ENCODE measurements around the gene PDE7B.

PDE7B gene

GRCh38 chr6:136022224-136022874 is 170.8 kb downstream of the PDE7B start:
- no peak for DNase-seq (ENCODE audit: low read depth in 2 of 2, low spot score in 1 of 2)

GRCh38 chr6:136024711-136025110 is 173.2 kb downstream of the PDE7B start:
- no peak for DNase-seq (ENCODE audit: low read depth in 2 of 2, low spot score in 1 of 2)

DNA sequence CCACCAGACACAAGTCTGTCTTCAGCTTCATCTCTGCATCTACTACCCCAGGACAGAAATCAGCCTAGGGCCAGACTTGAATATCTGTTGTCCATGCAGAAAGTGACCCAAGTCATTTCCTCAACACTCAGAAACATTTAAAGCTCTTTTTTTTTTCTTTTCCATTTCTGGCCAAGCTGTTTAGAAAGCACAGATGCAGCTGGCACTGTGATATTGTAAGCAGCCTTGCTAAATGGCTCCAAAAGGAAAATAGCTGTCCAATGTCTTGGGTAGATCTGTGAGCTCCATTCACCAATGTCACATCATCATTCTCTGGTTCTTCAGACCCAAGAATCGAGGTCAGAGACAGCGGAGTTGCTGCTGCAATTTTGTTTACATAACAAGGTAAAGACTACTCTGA is 174.2 kb downstream of the PDE7B start:
- no peak for DNase-seq (ENCODE audit: low read depth in 2 of 2, low spot score in 1 of 2)

DNA sequence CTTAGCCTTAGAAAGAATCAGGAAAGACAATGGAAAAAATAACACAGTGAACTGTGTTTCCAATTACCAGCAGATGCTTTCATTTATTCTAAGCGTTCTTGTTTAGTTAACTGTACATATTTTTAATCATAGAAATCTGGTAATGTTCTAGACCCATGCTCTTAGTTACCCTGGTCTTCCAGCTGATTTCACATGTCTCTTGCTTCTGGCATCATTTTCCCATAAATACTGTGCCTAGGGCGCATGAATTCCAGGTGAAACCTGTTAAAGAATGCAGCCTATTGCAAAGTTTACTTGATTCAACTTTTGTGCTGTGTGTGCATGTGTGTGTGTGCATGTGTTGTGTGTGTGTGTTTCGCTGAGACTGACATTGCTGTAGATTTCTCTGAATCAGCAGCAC is 178.6 kb downstream of the PDE7B start:
- no peak for DNase-seq (ENCODE audit: low read depth in 2 of 2, low spot score in 1 of 2)

GRCh38 chr6:136031982-136032381 is 180.5 kb downstream of the PDE7B start:
- no peak for DNase-seq (ENCODE audit: low read depth in 2 of 2, low spot score in 1 of 2)

DNA sequence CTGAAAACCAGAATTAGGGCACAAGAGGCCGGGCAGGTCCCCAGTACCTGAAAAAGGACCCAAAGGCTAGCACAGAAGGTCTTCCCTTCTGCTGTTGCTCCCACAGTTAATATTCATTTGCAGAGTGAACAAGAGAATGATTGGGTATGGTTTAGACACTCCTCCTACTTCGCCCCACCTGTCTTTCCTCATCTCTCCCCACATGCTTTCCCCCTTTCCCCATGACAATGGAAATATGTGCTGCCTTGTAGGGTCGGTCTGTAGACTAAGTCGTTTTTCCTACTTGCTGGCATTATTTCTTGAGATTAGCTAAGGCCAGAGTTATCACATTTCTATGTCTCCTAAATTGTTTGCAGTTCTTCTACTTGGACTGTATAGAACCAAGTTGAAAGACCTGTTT is 181.9 kb downstream of the PDE7B start:
- DNase-seq (ENCODE audit: low read depth in 2 of 2, low spot score in 1 of 2): no peak

- no peak for DNase-seq (ENCODE audit: low read depth in 2 of 2, low spot score in 1 of 2)
Observed at GRCh38 chr6:136034422-136034821, 182.9 kb downstream of the PDE7B start.

- DNase-seq (ENCODE audit: low read depth in 2 of 2, low spot score in 1 of 2): no peak
Observed at GRCh38 chr6:136035378-136036070, 184.0 kb downstream of the PDE7B start.

DNA sequence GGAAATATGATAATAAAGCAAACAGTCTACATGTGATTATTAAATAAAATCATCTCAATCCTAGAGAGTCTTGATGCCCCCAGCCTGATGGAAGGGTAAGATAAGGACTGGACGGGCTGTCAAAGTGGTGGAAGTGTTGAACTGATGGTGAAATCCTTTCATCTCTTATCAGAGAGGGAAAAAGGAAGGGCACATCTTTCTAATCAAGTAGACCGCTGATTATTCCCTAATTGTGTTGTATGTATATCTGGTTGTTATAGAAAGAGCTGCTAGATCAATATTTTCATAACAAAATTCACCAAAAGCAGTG is 184.5 kb downstream of the PDE7B start:
- no peak for DNase-seq (ENCODE audit: low read depth in 2 of 2, low spot score in 1 of 2)

DNA sequence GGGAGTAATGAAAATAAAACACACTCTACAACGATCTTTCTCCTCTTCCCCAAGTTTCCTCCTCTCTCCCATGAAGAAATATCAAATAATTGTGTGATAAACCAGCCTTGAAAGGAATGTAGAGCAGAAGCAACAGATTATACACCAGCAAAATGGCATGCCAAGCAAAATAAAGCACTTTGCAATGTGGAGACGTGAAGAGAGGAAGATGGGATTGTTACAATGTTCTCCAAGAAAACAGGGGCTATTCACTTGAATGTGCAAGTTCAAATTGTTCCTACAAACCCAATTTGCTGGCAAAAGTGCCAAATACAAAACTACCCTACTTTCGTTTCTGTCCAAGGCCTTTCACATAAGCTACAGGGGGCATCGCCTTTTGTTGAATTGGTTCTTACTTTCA is 185.1 kb downstream of the PDE7B start:
- no peak for DNase-seq (ENCODE audit: low read depth in 2 of 2, low spot score in 1 of 2)

DNA sequence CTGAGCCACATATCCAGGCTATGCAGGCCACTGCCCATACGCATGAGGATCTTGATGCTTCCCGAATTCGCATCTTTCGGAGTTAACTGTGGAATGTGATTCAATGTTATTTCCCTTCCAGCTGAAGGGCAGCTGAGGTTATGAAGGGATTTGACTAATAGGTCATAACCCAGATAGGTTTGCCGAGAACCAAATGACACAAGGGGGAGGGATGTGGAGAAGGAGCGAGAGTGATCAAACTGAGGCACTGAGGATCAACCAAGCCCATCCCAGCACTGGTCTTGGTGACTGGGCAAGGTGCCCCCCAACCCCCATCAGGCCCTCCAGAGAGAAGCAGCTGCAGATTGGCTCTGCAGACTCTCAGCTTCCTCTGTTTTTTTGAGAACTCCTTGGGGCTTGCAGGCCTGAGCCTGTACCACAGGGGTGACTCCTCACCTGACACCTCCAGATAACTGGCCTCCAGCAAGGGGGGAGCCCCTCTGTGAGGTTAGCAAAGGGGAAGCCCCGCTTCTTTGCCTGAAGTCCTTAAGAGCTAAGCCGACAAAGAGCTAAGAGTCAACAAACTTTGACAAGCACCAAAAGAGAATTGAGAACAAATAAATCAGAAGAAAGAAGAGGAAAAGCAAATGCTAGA is 185.9 kb downstream of the PDE7B start:
- DNase-seq (ENCODE audit: low read depth in 2 of 2, low spot score in 1 of 2): no peak

GRCh38 chr6:136037876-136038460 is 186.5 kb downstream of the PDE7B start:
- DNase-seq (ENCODE audit: low read depth in 2 of 2, low spot score in 1 of 2): no peak

GRCh38 chr6:136038531-136038930 is 187.0 kb downstream of the PDE7B start:
- DNase-seq (ENCODE audit: low read depth in 2 of 2, low spot score in 1 of 2): no peak

DNA sequence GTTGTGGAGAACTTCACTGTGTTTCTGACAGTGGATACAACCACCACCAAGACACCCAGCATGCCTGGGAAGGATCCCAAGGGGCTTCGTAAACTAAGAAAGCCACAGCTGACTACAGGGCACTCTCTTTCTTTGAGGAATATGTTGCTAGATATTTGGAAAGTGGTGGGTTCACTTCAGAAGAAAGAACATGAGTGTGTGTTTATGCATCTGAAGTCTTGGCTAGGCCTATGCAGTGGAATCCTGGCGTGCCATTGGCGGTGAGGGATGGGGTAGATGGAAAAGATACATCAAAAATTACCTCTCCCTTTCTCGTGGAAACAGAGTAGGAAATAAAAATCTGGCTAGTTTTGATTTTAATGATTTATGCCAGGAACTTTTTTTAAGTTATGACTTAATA is 187.7 kb downstream of the PDE7B start:
- DNase-seq (ENCODE audit: low read depth in 2 of 2, low spot score in 1 of 2): no peak

GRCh38 chr6:136050475-136050874 is 199.0 kb downstream of the PDE7B start:
- no peak for DNase-seq (ENCODE audit: low read depth in 2 of 2, low spot score in 1 of 2)

GRCh38 chr6:136051140-136051775 is 199.8 kb downstream of the PDE7B start:
- no peak for DNase-seq (ENCODE audit: low read depth in 2 of 2, low spot score in 1 of 2)

DNA sequence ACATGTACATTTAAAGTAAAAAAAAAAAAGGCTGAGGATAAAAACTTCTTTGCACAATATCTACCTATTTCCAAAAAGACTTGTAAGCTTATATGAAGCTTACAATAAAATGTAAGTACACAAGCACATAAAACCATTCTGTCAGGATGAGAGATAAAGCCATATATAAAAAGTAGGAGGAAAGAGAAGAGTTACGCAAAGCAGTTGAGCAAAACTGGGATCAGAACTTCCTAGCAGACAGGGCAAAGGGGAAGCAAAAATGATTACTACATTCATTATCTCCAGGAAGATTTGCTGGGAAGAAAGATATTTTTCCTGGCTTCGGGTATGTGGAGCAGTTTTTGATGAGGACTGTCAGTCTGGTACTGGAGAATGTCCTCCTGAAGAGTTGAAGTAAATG is 200.5 kb downstream of the PDE7B start:
- no peak for DNase-seq (ENCODE audit: low read depth in 2 of 2, low spot score in 1 of 2)

GRCh38 chr6:136058852-136059251 is 207.4 kb downstream of the PDE7B start:
- DNase-seq (ENCODE audit: low read depth in 2 of 2, low spot score in 1 of 2): no peak

- no peak for DNase-seq (ENCODE audit: low read depth in 2 of 2, low spot score in 1 of 2)
Observed at GRCh38 chr6:136059308-136059707, 207.8 kb downstream of the PDE7B start.

DNA sequence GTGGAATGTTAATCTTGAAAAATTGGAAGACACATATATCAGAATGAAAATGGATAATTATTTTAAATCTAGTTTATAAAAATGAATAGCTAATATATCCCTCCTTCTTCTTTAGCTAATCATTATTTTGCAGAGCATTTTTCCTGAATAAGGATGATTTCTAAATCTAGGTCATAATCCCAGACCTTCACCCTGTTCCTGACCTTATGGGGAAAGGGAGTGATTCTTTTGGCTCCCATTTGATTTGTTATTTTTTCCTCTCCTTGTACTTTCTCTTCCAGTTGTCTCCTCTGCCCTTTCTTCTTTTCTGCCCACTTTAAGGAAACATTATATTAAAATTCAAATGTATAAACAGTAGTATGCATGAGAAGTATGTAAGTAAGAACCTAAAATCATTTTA is 208.6 kb downstream of the PDE7B start:
- no peak for DNase-seq (ENCODE audit: low read depth in 2 of 2, low spot score in 1 of 2)

DNA sequence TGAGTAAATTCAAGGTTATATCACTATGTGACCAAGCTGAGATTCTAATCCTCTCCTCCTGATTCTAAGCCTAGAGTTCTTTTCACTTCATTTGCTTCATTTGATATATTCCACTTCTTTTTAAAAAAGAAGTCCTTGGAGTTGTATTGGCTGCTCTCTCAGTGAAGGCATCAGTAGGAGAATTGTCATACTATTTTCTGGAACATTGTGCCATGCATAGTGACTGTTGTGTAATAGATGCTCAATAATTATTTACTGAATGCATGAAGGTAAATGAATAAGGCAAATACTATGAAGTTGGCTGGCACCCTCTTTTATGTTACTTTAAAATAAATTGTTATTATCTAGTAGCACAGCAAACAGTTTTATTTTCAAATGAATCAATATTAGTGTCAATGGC is 209.3 kb downstream of the PDE7B start:
- DNase-seq (ENCODE audit: low read depth in 2 of 2, low spot score in 1 of 2): no peak

DNA sequence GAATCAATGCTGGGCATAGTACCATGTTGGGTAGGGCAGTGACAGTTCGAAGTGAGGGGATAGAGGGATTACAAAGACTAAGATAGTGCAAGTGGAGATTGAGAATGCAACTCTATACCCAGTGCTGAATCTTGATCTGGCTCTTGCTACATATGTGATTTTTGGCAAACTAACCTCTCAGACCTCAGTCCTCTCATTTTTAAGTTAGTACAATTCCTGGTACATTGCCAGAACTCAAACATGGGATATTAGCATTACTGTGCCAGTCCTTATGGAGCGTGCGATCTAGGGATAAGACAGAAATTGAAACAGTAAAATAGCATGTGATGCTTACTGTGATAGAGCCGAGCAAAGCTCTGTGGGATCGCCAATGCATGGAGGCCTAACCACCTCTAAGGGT is 210.2 kb downstream of the PDE7B start:
- no peak for DNase-seq (ENCODE audit: low read depth in 2 of 2, low spot score in 1 of 2)
